Astrocyte of the spinal cord (primary cell): ENCODE data around the gene GTPBP4.

Source experiments
- DNase-seq: peaks from one replicate; pipeline ENCODE4 v3.0.0; 2011; ENCODE audit warnings: low read depth, low spot score
- H3K4me3 ChIP-seq: 2 replicates; pipeline ENCODE4 v1.5.1; 2011; ENCODE audit warnings: low read depth, mild to moderate bottlenecking, low read length, moderate library complexity
- in situ Hi-C: cut with HindIII; loops from 2 replicates; pipeline ENCODE4 v1.10.0; 2017; ENCODE audit warnings: low sequenced_read_pairs
- TF ChIP-seq, protein P1 (sequence below): IDR thresholded peaks from 2 replicates; pipeline ENCODE4 v1.5.1; 2012; ENCODE audit warnings: low read depth, mild to moderate bottlenecking, low read length, inconsistent platforms

GTPBP4 gene

DNA sequence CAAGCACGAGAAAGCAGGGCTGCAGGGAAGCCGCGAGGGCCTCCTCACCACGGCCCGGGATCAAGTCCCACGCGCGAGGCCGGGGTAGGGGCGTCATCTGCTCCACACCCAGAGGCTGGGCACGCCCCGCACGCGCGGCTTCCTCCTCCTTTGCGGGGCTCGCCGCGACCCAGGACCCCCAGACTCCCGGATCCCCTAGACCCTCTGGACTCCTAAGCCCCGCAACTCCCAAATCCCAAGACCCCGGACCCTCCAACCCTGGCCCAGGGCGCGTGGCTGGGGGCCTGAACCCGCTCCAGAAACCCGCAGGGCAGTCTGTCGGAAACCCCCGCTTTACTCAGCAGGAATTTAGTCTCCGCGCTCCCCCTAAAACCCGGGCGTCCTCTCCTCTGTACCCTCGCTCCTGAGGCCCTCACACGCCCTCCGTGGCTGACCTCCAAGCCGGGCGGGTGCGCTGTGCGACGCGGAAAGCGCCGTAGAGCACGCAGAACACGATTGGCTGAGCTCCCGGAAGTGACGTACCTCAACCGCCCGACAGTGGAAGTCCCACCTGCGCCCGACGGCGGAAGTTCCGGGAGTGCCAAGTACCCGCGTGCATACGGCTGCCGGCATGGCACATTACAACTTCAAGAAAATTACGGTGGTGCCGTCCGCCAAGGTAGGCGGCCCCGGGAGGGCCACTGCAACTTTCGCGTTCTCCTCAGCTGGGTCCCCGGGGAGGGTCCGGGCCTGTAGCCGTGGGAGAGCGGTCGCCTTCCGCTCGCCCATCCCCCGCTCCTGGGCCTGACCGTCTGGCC lies at the start of gene GTPBP4:
Gene GTPBP4 (plus strand): TSS at position 565 of the 797 bp plus-strand sequence. CDS start 46 bp downstream, at position 611.
- peak; percentile 96 for DNase-seq
- in situ Hi-C loops: no loop called here
- peak within 1 kb of the TSS; percentile 99 for H3K4me3 ChIP-seq
- TF ChIP-seq, protein P1, sequence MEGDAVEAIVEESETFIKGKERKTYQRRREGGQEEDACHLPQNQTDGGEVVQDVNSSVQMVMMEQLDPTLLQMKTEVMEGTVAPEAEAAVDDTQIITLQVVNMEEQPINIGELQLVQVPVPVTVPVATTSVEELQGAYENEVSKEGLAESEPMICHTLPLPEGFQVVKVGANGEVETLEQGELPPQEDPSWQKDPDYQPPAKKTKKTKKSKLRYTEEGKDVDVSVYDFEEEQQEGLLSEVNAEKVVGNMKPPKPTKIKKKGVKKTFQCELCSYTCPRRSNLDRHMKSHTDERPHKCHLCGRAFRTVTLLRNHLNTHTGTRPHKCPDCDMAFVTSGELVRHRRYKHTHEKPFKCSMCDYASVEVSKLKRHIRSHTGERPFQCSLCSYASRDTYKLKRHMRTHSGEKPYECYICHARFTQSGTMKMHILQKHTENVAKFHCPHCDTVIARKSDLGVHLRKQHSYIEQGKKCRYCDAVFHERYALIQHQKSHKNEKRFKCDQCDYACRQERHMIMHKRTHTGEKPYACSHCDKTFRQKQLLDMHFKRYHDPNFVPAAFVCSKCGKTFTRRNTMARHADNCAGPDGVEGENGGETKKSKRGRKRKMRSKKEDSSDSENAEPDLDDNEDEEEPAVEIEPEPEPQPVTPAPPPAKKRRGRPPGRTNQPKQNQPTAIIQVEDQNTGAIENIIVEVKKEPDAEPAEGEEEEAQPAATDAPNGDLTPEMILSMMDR: no peak

GRCh38 chr10:938941-939678 lies 49.1 kb upstream of the GTPBP4 start:
- DNase-seq: no peak
- H3K4me3 ChIP-seq: no peak overlapping the region
- TF ChIP-seq, protein P1: no peak
- in situ Hi-C loops: no loop called here

GRCh38 chr10:943334-944033 lies 44.8 kb upstream of the GTPBP4 start:
- in situ Hi-C loops: no loop called here
- no peak overlapping the region for H3K4me3 ChIP-seq
- no peak for DNase-seq
- TF ChIP-seq, protein P1: no peak

DNA sequence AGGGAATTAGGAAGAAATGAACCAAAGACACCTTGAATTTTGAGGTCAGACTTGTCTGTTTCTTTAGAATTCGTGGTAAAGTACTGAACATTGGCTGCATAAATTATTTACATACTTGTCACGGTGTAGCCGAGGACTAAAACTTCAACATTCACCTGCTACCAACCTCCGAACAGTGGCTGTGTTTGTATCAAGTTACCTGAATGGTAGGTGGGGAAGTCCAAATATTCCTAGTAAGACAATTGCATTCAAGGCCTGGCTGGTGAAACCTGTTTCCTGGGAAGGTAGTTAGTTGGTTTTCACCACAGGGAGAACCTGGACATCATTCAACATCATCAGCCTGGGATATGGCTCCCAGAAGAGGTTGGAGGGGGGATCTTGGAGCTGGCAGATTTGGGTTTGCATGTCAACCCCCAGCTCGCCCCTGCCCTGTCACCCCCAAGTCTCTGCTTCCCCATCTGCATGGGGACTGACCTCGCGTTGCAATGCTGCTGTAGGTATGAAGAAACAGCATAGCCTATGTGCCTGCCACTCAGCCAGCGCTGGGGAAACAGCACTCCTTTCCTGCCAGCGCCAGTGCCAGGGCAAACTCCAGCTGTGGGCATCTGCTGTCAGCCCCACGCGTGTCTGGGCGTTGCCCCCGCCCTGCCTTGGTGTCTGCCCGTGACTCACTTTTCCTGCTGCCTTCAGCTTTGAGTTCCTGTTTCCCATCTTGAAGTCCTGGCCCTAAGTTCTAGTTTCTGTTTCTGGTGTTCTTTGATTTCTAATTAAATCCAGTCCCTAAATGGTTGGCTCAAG lies 44.0 kb upstream of the GTPBP4 start:
- H3K4me3 ChIP-seq: no peak overlapping the region
- peak; percentile 21 for DNase-seq
- TF ChIP-seq, protein P1: no peak
- in situ Hi-C loops: no loop called here

DNA sequence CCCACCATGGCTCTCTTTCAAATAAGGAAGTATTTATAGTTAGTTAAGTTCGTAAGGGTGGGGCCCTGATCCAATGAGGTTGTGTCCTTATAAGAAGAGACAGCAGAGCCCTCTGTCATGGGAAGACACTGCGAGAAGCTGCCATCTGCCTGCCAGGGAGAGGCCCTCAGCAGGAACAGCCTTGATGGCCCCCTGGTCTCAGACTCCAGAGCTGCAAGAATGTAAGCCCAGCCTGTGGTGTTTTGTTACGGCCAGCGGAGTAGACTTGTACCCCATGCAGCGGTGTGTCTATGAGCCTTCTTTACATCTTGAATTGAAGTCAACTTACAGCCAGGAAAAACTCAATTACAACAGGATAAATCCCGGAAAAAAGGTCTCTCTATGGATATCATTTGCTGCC lies 42.5 kb upstream of the GTPBP4 start:
- no peak for DNase-seq
- in situ Hi-C loops: no loop called here
- TF ChIP-seq, protein P1: no peak
- H3K4me3 ChIP-seq: no peak overlapping the region

DNA sequence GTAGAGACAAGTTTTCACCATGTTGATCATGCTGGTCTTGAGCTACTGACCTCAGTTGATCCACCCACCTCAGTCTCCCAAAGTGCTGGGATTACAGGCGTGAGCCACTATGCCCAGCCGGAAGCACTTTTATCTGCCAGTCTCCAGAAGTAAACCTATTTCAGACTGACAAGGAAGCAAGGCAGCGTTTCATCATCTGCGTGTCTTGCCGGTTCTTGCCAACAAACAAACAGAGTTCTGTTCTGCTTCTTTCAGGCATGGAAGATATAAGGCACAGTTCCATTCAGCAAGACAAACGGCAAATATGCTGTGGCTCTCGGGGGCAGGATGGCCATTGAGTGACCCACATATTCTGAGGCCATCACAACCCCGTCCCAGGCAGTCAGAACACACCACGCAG lies 41.2 kb upstream of the GTPBP4 start:
- no peak for DNase-seq
- TF ChIP-seq, protein P1: no peak
- in situ Hi-C loops: no loop called here
- no peak overlapping the region for H3K4me3 ChIP-seq
